ENCODE measurements around the gene TRIM58.
A peak's percentile ranks its signal among the peaks of the same experiment; 100 is the strongest.

TRIM58 gene

GRCh38 chr1:247905910-247906503, 49.0 kb downstream of the TRIM58 start:
- H3K4me3 ChIP-seq (ENCODE audit: low read depth, low read length): no peak overlapping the region
- no peak for TF ChIP-seq CTCF (conservative IDR thresholded peaks at IDR 0.05; ENCODE audit: low read depth, low read length)

GRCh38 chr1:247906504-247907047, 49.6 kb downstream of the TRIM58 start:
- no peak overlapping the region for H3K4me3 ChIP-seq (ENCODE audit: low read depth, low read length)
- DNase-seq (ENCODE audit: low read depth): peak; percentile 12
- no peak for TF ChIP-seq CTCF (conservative IDR thresholded peaks at IDR 0.05; ENCODE audit: low read depth, low read length)

More at GRCh38 chr1:247905910-247906503, 49.0 kb downstream of the TRIM58 start:
- DNase-seq (ENCODE audit: low read depth): no peak

- no peak for TF ChIP-seq CTCF (conservative IDR thresholded peaks at IDR 0.05; ENCODE audit: low read depth, low read length)
These were observed 51.8 kb downstream of the TRIM58 start for GRCh38 chr1:247908766-247909165.

GRCh38 chr1:247913786-247914185, 56.8 kb downstream of the TRIM58 start:
- TF ChIP-seq CTCF (conservative IDR thresholded peaks at IDR 0.05; ENCODE audit: low read depth, low read length): no peak
- no peak overlapping the region for H3K4me3 ChIP-seq (ENCODE audit: low read depth, low read length)
- DNase-seq (ENCODE audit: low read depth): no peak

More at GRCh38 chr1:247908766-247909165, 51.8 kb downstream of the TRIM58 start:
- no peak overlapping the region for H3K4me3 ChIP-seq (ENCODE audit: low read depth, low read length)
- DNase-seq (ENCODE audit: low read depth): no peak

GRCh38 chr1:247914941-247915662, 58.1 kb downstream of the TRIM58 start:
- no peak for TF ChIP-seq CTCF (conservative IDR thresholded peaks at IDR 0.05; ENCODE audit: low read depth, low read length)
- no peak overlapping the region for H3K4me3 ChIP-seq (ENCODE audit: low read depth, low read length)
- no peak for DNase-seq (ENCODE audit: low read depth)

GRCh38 chr1:247919952-247920351, 63.0 kb downstream of the TRIM58 start, which contains the start of gene OR2T8:
Gene OR2T8, plus strand, starts transcription at chr1:247920252. Its CDS starts 766 bp downstream, at chr1:247921018.
- DNase-seq (ENCODE audit: low read depth): no peak
- TF ChIP-seq CTCF (conservative IDR thresholded peaks at IDR 0.05; ENCODE audit: low read depth, low read length): no peak
- H3K4me3 ChIP-seq (ENCODE audit: low read depth, low read length): no peak within 1 kb of the TSS

Measured in choroid plexus epithelial cell (primary cell).